GM12872 (cell line): Measurements from ENCODE around the gene PSKH1.

ENCODE experiments used
- CTCF ChIP-seq: IDR thresholded peaks from 3 replicates; pipeline ENCODE4 v1.5.1; 2011; ENCODE audit warnings: low read depth, mild to moderate bottlenecking, low read length, moderate library complexity; ENCODE audit not compliant: insufficient read depth

Gene PSKH1

GRCh38 chr16:67951485-67951884 lies 58.4 kb downstream of the PSKH1 start:
- TF ChIP-seq CTCF, result no peak

- TF ChIP-seq CTCF, result no peak
Measured at GRCh38 chr16:67953641-67954375, 60.8 kb downstream of the PSKH1 start.

GRCh38 chr16:67954421-67955196 lies 61.6 kb downstream of the PSKH1 start:
- TF ChIP-seq CTCF, result no peak

- no peak for TF ChIP-seq CTCF
Measured at GRCh38 chr16:67957622-67958021, 64.6 kb downstream of the PSKH1 start.

- no peak for TF ChIP-seq CTCF
Measured at GRCh38 chr16:67959536-67960329, 66.7 kb downstream of the PSKH1 start.

- TF ChIP-seq CTCF, result no peak
Measured at GRCh38 chr16:67961551-67961957, 68.5 kb downstream of the PSKH1 start.

- TF ChIP-seq CTCF, result no peak
Measured at GRCh38 chr16:67962135-67962534, 69.1 kb downstream of the PSKH1 start.
